SH-SY5Y (cell line): Measurements from ENCODE around the gene CNTNAP1.

ENCODE experiments used
- GATA2 ChIP-seq: IDR thresholded peaks from 2 replicates; pipeline ENCODE4 v1.6.1; 2011; ENCODE audit warnings: mild to moderate bottlenecking, low read depth, low read length
- GATA3 ChIP-seq: IDR thresholded peaks from 2 replicates; pipeline ENCODE4 v1.6.1; 2011; ENCODE audit warnings: low read depth, mild to moderate bottlenecking, low read length, moderate library complexity

CNTNAP1 gene

DNA sequence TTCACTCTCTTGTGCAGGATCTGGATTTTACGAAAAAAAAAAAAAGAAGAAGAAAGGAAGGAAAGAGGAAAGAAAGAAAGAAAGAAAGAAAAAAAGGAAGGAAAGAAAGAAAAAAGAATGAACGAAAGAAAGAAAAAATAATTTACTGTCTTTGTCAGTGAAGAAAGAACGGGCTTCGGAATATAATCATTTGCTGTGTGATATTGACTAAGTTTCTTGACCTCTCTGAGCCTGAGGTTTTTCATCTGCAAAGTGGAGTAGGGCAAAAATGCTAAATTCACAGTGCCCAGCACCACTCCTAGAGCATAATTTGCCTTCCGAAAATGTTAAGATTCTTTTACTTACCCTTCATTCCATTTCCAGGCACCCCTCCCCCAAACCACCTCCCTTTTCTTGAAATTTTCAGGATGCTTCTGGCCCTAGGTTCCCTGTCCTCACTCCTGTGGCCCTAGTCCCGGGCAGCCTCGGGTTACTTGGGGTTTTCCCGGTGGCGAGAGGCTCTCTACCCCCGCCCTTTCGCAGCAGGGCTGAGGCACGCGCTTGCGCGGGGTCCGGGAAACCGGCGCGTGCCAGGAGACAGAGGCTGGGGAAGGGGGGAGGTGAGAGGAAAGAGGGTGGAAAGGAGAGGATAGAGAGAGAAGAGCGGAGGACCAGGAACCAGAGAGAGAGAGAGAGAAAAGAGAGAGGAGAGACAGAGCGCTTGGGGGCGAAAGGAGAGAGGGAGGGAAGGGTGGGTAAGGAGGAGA lies at the start of gene CNTNAP1:
Gene CNTNAP1 (plus strand): TSS at position 556 of the 746 bp plus-strand sequence. CDS start 299 bp downstream, outside the sequence.
- TF ChIP-seq GATA3: no peak
- TF ChIP-seq GATA2: no peak

DNA sequence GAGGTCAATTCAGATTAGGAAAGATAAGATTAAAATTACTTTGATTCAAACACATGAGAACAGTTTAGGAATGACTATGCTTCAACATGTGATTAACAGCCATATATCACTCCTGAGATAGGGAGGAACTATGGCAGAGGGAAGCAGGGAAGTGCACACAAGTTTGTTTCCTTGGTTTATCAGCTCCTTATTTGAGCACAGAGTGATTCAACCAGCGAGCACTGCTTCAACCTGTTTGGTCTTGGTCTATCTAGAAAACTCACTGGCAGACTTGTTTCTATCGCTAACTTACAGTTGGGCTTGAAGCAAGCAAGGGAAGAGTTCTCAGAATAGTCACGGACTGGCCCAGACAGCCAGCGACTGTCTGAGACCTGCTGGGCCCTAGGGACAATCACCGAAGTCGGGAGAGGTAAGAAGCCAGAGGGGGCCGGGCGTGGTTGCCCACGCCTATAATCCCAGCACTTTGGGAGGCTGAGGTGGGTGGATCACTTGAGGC lies 49.3 kb upstream of the CNTNAP1 start:
- no peak for TF ChIP-seq GATA3
- TF ChIP-seq GATA2: no peak

DNA sequence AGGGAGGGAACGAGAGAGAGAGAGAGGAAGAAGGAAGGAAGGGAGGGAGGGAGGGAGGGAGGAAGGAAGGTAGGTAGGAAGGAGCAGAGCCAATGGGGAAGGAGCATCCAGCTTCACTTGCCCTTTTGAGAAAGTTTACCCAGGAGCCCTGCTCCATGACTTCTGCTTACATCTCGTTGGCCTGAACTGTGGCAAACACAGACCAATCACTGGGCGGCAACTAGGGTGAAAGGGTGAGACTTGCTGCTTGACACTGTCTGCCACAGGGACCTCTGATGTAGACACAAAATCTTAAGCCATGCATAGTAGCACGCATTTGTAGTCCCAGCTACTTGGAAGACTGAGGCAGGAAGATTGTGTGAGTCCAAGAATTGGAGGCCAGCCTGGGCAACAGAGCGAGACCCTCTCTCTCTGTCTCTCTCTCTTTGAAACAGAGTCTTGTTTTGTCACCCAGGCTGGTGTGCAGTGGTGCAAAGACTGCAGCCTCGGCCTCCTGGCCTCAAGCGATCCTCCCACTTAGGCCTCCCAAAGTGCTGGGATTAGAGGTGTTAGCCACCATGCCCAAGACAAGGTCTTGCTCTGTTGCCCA lies 42.7 kb upstream of the CNTNAP1 start:
- TF ChIP-seq GATA2 (no peak), GATA3 (no peak)

DNA sequence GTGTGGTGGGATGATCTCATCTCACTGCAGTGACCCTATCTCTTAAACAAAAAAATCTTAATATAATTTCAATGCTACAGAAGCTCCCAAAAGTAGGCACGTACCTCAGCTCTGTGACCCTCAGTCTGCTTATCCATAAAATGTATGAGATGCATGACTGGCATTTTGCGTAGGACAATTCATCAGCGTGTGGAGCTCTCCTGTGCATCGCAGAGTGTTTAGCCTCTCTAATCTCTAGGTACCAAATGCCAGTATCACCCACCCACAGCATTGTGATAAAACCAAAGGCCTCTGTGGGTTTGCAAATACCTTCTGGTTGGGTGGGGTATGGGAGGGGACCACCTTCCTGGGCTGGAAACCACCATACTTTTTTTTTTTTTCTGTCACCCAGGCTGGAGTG lies 42.2 kb upstream of the CNTNAP1 start:
- TF ChIP-seq GATA2 (no peak), GATA3 (no peak)

DNA sequence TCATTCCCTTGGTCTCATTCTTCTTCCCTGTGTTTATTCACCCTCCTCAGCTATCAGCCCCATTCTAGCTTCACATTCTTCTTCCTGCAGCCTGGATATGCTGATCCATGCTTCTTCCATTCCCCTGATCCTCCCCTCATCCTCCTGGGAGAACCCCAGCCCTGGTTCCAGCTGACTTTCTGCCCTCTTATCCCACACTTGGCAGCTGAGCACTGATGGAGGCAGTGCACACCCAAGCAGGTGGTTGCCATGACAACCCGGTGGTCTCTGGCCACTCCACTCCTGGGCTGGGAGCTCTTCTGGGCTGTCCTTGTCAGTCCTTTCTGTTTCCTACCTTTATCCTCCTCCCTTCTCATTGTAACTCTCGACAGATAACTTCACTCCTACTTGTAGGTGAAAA lies 40.0 kb upstream of the CNTNAP1 start:
- TF ChIP-seq GATA3 (no peak), GATA2 (no peak)

DNA sequence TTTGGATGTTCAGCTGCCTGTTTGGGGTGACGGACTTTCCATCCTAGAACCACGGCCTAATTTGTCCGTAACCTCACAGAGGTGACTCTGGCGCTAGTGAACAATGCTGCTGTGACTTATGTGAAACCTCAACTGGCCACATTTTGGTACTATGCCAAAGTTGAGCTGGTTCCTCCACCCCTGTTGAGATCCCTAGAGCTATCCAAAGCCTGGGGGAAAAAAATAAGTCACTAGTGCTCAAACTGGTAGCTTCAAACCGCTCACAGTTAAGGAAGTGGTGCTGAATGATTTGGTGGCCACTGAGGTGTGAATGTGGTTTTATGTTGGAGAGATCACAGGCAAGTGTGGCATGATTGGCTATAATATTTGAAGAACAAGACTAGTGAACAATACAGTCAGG lies 34.6 kb upstream of the CNTNAP1 start:
- TF ChIP-seq GATA2: no peak
- TF ChIP-seq GATA3: no peak

DNA sequence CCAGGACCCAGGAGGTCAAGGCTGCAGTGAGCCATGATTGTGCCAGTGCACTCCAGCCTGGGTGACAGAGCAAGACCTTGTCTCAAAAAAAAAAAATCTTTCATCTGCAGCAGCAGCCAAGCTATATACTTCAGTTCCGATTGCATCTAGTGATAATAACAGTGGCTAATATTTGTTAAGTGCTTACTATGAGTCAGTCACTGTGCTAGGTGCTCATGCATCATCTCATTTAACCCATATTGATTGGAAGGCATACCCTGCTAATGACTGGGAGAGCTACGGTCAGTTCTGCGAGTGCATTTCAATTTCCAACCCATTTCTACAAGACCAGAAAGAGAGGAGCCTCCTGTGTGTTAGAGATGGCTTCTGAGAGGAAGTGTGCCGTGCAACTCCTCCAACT lies 30.9 kb upstream of the CNTNAP1 start:
- TF ChIP-seq GATA3 (no peak), GATA2 (no peak)

DNA sequence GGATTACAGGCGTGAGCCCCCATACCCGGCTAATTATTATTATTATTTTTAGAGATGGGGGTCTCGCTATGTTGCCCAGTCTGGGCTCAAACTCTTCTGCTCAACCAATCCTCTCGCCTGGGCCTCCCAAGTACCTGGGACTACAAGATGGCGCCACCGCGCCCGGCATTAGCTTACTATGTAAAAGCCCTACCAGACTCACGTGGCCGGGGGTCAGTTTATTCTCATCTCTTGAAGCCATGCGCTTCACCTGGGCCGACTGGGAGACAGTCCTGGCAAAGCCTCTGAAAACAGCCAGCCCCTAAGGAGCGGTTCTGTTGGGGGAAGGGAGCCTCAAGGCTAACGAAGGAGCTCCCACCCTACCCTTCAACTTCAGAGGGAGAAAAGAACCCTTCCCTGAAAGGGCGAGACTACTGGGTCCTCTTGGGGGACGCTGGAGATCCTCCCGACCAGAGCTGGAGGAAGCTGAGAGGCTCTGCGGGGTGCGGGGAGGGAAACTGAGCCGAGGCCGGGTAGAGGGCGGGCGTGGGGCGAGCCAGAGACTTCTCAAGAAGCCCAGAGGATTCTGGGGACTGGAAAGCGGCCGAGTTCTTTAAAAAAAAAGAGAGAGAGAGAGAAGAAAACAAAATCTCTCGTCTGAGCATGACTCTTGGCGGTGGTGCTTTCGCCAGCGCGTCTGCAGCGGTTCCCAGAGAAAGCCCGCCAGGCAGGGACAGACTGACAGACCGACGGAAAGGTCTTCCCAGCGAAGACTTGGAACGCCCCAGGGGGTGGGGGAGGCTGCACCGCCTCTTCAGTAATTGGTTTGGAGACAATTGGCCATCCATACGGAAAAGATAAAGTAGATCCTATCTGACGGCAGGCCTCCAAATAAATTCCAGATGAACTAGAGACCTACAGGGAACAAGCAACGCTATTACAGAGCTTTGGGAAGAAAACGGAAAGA lies 28.9 kb upstream of the CNTNAP1 start:
- TF ChIP-seq GATA3 (peak; percentile 96), GATA2 (peak; percentile 97)

DNA sequence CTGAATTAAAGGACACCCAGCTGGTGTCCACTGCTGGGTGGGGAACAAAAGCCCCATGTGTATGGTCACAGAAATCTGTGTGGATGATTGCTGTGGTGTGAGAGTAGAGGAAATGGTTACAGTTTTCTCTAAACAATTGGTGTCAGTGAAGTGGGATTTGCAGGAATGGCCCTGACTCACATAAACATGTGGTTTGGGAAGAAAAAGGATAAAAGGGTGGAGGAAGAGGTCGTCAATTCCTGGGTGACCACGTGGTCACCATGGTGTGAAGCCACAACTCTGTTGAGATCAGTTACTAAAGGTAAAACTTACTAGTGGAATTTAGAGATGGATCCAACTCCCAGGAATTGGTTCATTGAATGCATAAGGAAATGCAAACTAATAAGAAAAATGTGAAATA lies 26.8 kb upstream of the CNTNAP1 start:
- no peak for TF ChIP-seq GATA2
- TF ChIP-seq GATA3: no peak

DNA sequence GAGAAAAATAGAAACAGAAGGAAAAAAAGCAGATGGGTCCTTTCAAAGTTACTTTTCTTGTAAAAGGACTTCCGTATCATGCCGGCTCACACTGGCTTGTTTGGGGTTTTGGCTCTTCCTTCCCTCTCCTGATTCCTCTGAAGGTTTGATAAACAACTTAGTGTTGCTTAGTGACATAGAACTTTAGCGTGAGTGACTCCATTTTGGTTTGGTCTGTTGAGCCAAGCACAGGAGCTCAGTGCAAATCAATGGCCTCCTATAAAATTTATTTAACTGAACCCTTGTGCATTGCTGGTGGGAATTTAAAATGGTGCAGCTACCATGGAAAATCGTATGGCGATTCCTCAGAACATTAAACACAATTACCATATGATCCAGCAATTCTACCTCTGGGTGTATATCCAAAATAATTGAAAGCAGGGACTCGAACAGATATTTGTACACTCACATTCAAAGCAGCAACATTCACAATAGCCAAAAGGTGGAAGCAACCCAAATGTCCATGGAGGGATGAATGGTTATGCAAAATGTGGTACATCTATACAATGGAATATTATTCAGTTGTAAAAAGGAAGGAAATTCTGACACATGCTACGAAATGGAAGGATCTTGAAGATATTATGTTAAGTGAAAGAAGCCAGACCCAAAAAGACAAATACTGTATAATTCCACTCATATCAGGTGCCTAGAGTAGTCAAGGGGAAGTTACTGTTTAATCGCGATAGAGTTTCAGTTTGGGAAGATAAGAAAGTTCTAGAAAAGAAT lies 24.3 kb upstream of the CNTNAP1 start:
- TF ChIP-seq GATA2 (no peak), GATA3 (no peak)

DNA sequence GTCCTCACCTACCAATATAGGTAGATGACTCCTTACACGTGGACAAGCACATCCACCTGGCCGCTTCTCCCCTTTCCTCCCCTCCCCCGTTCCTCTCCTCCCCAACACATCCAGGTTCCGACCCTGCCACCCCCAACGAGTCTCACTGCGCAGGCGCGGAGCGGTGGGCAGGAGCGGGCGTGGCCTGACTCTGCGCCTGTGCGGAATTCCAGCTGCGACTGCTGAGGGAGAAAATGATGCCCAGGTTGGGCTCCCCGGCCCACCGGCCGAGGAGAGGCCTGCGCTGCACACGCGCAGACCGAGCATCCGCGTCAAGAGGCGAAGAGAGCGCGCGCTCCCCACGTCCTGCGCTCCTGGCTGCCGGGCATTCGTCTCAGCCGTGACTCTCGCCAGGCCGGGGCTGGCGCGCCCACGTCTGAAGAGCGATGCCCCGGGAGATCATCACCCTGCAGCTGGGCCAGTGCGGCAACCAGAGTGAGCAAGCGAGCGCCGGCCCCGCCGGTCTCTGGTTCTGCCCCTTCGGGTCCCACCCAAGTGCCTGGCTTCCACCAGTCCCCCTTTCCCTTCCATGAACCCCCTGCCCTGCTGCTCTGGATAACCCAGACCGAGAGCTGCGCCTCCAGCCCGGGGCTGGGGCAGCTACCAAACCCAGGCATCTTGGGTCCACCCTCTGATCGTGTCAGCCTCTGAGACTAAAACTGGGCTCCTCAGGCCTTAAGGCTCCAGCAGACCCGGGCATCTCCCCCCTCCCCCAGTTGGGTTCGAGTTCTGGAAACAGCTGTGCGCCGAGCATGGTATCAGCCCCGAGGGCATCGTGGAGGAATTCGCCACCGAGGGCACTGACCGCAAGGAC lies 23.0 kb upstream of the CNTNAP1 start, which contains the start of gene TUBG2:
Gene TUBG2 (plus strand): TSS at position 206 of the 853 bp plus-strand sequence. CDS start 220 bp downstream, at position 426.
- TF ChIP-seq GATA3 (no peak), GATA2 (no peak)

DNA sequence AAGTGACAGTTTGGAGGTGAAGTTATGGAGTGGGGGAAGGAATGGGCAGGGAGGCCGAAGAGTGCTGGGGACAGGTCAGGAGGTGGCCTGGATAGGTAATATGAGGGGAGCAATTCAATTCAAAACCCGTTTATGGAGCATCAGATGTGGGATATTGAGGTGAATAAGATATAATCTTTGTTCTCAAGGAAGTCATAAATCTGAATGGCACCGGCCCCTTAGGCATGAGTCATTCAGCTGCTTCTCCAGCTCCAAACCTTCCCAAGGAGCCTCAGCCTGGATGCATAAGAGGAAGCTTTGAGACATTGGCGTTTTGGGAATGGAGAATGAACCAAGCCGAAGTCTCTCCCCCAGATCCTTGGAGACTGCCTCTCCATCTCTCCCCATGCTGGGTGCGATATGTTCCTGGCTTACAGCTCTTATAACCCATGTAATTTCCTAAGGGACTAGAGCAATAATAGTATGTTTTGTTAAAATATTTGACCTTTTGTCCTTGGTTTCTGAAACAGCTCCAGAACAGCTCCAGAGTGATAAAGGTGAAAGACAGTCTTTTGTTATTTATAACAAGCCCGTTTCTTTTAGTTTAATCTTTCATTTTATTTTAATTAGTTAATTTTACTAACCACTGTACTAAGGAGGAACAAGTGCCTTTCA lies 21.5 kb upstream of the CNTNAP1 start:
- TF ChIP-seq GATA2 (no peak), GATA3 (no peak)

DNA sequence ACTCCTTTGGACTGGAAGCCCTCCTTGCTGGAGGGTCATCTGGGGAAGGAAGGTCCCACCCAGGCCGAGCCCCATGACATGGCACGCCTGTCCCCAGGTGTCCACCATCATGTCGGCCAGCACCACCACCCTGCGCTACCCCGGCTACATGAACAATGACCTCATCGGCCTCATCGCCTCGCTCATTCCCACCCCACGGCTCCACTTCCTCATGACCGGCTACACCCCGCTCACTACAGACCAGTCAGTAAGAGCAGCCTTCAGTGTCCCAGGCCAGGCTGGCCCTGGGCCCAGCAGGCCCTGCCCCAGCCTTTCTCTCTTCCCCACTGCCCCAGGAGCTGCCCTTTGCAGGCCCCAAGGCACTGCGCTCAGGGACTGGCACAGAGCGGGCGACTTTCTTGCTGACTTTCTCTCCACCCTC lies 16.7 kb upstream of the CNTNAP1 start:
- TF ChIP-seq GATA2 (no peak), GATA3 (no peak)
